B cell (primary cell): ENCODE results near the gene TLX1. TPM values are rescaled to one million over a fixed set of nuclear protein-coding genes. Genes with fewer than 3 reads are reported as not detected.

ENCODE experiments used
- ATAC-seq: fragments of 200-7000 bp; cut with Tn5 transposase; one replicate; pipeline ENCODE4 v1.10.0; 2021; ENCODE audit warnings: low read depth, mild to moderate bottlenecking, moderate number of reproducible peaks, moderate library complexity
- CTCF ChIA-PET: fragments of 350-600 bp; sonication (Branson Sonifier 250); formaldehyde crosslinking; loops from one replicate; lab custom pipeline; 2021; ENCODE audit warnings: antibody characterized with exemption, inconsistent platforms; lab: Charles Lee
- POLR2A ChIA-PET: fragments of 350-600 bp; sonication (Branson Sonifier 250); formaldehyde crosslinking; loops from one replicate; lab custom pipeline; 2021; ENCODE audit warnings: antibody characterized with exemption; lab: Charles Lee
- DNase-seq: peaks from one replicate; pipeline ENCODE4 v3.0.0; 2013
- H2AFZ ChIP-seq: 2 replicates; pipeline ENCODE4 v1.6.1; 2012; ENCODE audit warnings: mild to moderate bottlenecking, low read depth, low read length; ENCODE audit not compliant: insufficient read depth, poor library complexity, severe bottlenecking
- H3K27ac ChIP-seq, 2 donors: 1 replicate in 1 of 2; 2 replicates in 1 of 2; pipeline ENCODE4 v1.5.1; 2012 to 2013; ENCODE audit warnings: low read length in 2 of 2, mild to moderate bottlenecking in 2 of 2, moderate library complexity in 1 of 2
- H3K27me3 ChIP-seq, 4 experiments: fragments of 200-600 bp in 1 of 4; sonication (generic) in 1 of 4; replicated peaks in 1 of 4; 1 replicate in 2 of 4; 2 replicates in 2 of 4; pipeline versions ENCODE4 v1.6.1 to v1.7.0; 2013 to 2016; ENCODE audit warnings: low read length in 3 of 4, mild to moderate bottlenecking in 2 of 4, mixed read lengths in 1 of 4, moderate library complexity in 1 of 4; ENCODE audit not compliant: insufficient read depth in 4 of 4, control insufficient read depth in 3 of 4; ENCODE audit errors: control extremely low read depth in 1 of 4
- H3K36me3 ChIP-seq, 2 experiments: replicated peaks in 1 of 2; 1 replicate in 1 of 2; 2 replicates in 1 of 2; pipeline versions ENCODE4 v1.6.1 to v1.7.1; 2013; ENCODE audit warnings: low read length in 1 of 2; ENCODE audit not compliant: insufficient read depth in 2 of 2, control insufficient read depth in 1 of 2; ENCODE audit errors: control extremely low read depth in 1 of 2, extremely low read depth in 1 of 2
- H3K4me1 ChIP-seq, 2 donors: fragments of 200-600 bp in 1 of 2; sonication (generic) in 1 of 2; 1 replicate in 1 of 2; 2 replicates in 1 of 2; pipeline versions ENCODE4 v1.5.1 to v1.6.1; 2013 to 2017; ENCODE audit warnings: low read length in 2 of 2; ENCODE audit not compliant: control insufficient read depth in 2 of 2, insufficient read depth in 2 of 2
- H3K4me2 ChIP-seq: replicated peaks from 2 replicates; pipeline ENCODE3; 2012; ENCODE audit warnings: mild to moderate bottlenecking, low read depth, low read length; ENCODE audit not compliant: poor library complexity, severe bottlenecking
- H3K4me3 ChIP-seq, 5 experiments: fragments of 200-600 bp in 1 of 5; sonication (generic) in 1 of 5; 1 replicate in 3 of 5; 2 replicates in 2 of 5; pipeline versions ENCODE4 v1.5.1 to v1.7.0; 2011 to 2016; ENCODE audit warnings: low read length in 4 of 5, mild to moderate bottlenecking in 4 of 5, low read depth in 2 of 5, control low read depth in 1 of 5, moderate library complexity in 1 of 5; ENCODE audit not compliant: insufficient read depth in 1 of 5; ENCODE audit errors: control extremely low read depth in 1 of 5, extremely low read depth in 1 of 5
- H3K79me2 ChIP-seq: fragments of 200-600 bp; sonication (generic); one replicate; pipeline ENCODE4 v1.6.0; 2016; ENCODE audit warnings: low read length; ENCODE audit not compliant: control insufficient read depth, insufficient read depth
- H3K9ac ChIP-seq: fragments of 200-600 bp; sonication (generic); 2 replicates; pipeline ENCODE4 v1.6.1; 2017; ENCODE audit warnings: mild to moderate bottlenecking, low read length, moderate library complexity
- H3K9me3 ChIP-seq, 3 donors: one replicate each; pipeline versions ENCODE4 v1.6.1 to v1.7.1; 2013; ENCODE audit warnings: low read length in 2 of 3; ENCODE audit not compliant: control insufficient read depth in 2 of 3, insufficient read depth in 1 of 3; ENCODE audit errors: control extremely low read depth in 1 of 3
- H4K20me1 ChIP-seq: 2 replicates; pipeline ENCODE4 v1.6.0; 2012; ENCODE audit warnings: mild to moderate bottlenecking, low read length; ENCODE audit not compliant: insufficient read depth, control insufficient read depth, poor library complexity, severe bottlenecking
- H3K27ac Mint-ChIP-seq: one replicate; pipeline ENCODE4 v1.8.0; 2021; ENCODE audit warnings: mixed read lengths
- H3K27me3 Mint-ChIP-seq: one replicate; pipeline ENCODE4 v1.8.0; 2021; ENCODE audit warnings: mixed read lengths
- H3K4me1 Mint-ChIP-seq: one replicate; pipeline ENCODE4 v1.8.0; 2021; ENCODE audit warnings: mixed read lengths
- H3K4me3 Mint-ChIP-seq: one replicate; pipeline ENCODE4 v1.8.0; 2021; ENCODE audit warnings: mixed read lengths
- H3K9me3 Mint-ChIP-seq: one replicate; pipeline ENCODE4 v1.8.0; 2022; ENCODE audit warnings: mixed read lengths; ENCODE audit not compliant: insufficient read depth
- EZH2 ChIP-seq: IDR thresholded peaks from 2 replicates; pipeline ENCODE4 v1.6.1; 2012; ENCODE audit warnings: borderline replicate concordance, low read depth, mild to moderate bottlenecking, moderate library complexity, low read length; ENCODE audit not compliant: insufficient read depth, poor library complexity, severe bottlenecking
- WGBS: methylation state at CpG from one replicate; pipeline ENCODE4 v1.1.5; 2013; ENCODE audit warnings: missing lambda C conversion rate; ENCODE audit not compliant: insufficient coverage; 5-methylcytosine and 5-hydroxymethylcytosine counted together
- intact Hi-C: fragments of 100-400 bp; cut with micrococcal nuclease; formaldehyde crosslinking; loops from one replicate; pipeline ENCODE4 v1.10.0; 2022
- polyA plus RNA-seq: library from polyadenylated mRNA; depleted of rRNA; stranded (reverse); fragments of >200 nt; gene quantifications from 2 replicates; pipeline ENCODE4 v1.2.3, GENCODE V29; 2012
- total RNA-seq, 2 donors: library from RNA; stranded (reverse); fragments of 120-200 nt in 1 of 2; gene quantifications; 1 replicate in 1 of 2; 2 replicates in 1 of 2; pipeline versions ENCODE4 v1.2.3 to v1.2.4, GENCODE V29; 2013 to 2022
- TF ChIP-seq, protein P1 (sequence below): fragments of 200-600 bp; IDR thresholded peaks from one replicate; pipeline ENCODE4 v1.8.0; 2022; ENCODE audit warnings: antibody characterized with exemption, mild to moderate bottlenecking

The TLX1 gene
- total and polyA plus RNA-seq, 2 donors (not counting 1 experiment from before 2014, with no cell fraction given) = not detected

GRCh38 chr10:101123085-101123814 lies 7.8 kb upstream of the TLX1 start:
- peak overlapping the region; percentile 97 for H3K4me2 ChIP-seq
- Mint-ChIP-seq H3K27me3 (peaks cover 63% of the 10 kb centered on the region), H3K27ac (no peak overlapping the region), H3K4me1 (peaks cover 33% of the 10 kb centered on the region), H3K9me3 (no peaks in the 10 kb centered on the region), H3K4me3 (peak overlapping the region; percentile 94)
- DNase-seq (peak; percentile 36), ATAC-seq (no peak)
- H3K4me1 ChIP-seq = peaks cover 32% of the 10 kb centered on the region in 2 donors
- POLR2A ChIA-PET = interaction anchor here (0.6 kb wide), 1 partner anchor 85 kb away, joined by 8 read pairs; no protein-coding TSS in a partner anchor
- H2AFZ ChIP-seq = peak overlapping the region; percentile 31
- H3K79me2 ChIP-seq = no peaks in the 10 kb centered on the region
- peaks cover 0 to 84% (median 58%) of the 10 kb centered on the region in 4 experiments for H3K27me3 ChIP-seq
- intact Hi-C loops = loop anchor here (10.0 kb wide), 1 partner anchor 58 kb away; the partner anchor contains the start of gene KAZALD1
- WGBS = 3% methylated on average over 50 of the region's 58 CpGs
- H3K9ac ChIP-seq = peak overlapping the region; percentile 37
- peak overlapping the region in 4 of 5 experiments; percentile 4 to 39 (median 22) for H3K4me3 ChIP-seq
- no peaks in the 10 kb centered on the region for H3K36me3 ChIP-seq
- TF ChIP-seq, protein P1, sequence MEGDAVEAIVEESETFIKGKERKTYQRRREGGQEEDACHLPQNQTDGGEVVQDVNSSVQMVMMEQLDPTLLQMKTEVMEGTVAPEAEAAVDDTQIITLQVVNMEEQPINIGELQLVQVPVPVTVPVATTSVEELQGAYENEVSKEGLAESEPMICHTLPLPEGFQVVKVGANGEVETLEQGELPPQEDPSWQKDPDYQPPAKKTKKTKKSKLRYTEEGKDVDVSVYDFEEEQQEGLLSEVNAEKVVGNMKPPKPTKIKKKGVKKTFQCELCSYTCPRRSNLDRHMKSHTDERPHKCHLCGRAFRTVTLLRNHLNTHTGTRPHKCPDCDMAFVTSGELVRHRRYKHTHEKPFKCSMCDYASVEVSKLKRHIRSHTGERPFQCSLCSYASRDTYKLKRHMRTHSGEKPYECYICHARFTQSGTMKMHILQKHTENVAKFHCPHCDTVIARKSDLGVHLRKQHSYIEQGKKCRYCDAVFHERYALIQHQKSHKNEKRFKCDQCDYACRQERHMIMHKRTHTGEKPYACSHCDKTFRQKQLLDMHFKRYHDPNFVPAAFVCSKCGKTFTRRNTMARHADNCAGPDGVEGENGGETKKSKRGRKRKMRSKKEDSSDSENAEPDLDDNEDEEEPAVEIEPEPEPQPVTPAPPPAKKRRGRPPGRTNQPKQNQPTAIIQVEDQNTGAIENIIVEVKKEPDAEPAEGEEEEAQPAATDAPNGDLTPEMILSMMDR = no peak
- no peak for TF ChIP-seq EZH2
- CTCF ChIA-PET = interaction anchor here (1.0 to 5.3 kb wide), 5 partner anchors 9 to 109 kb away, joined by 3 to 29 read pairs (median 10); partner anchors contain the start of gene KAZALD1
- no peaks in the 10 kb centered on the region for H4K20me1 ChIP-seq
- H3K9me3 ChIP-seq = peaks cover 0 to 22% (median 0%) of the 10 kb centered on the region in 3 donors
- H3K27ac ChIP-seq = no peak overlapping the region
